ENCODE data around the gene SLC7A10. TPM values are rescaled to one million over a fixed set of nuclear protein-coding genes. Genes with fewer than 3 reads are reported as not detected.

SLC7A10 gene
- total RNA-seq, 2 donors from 2014 or later, result 0.78 to 5.3 TPM

GRCh38 chr19:33267706-33268105, 42.1 kb upstream of the SLC7A10 start:
- no peaks in the 10 kb centered on the region for H3K4me1 ChIP-seq
- H3K9me3 ChIP-seq, result no peaks in the 10 kb centered on the region
- H3K4me3 ChIP-seq, result no peak overlapping the region
- intact Hi-C loops (cut with DNase I), result no loop called here
- 65 to 69% methylated on average over 11 to 14 of the region's 14 CpGs for WGBS, 2 donors
- no peak for ATAC-seq
- no peaks in the 10 kb centered on the region for H3K36me3 ChIP-seq (replicated peaks in 1 of 2; ENCODE audit: insufficient read depth in 1 of 2, low read depth in 2 of 2)
- DNase-seq, result no peak
- TF ChIP-seq CTCF (IDR thresholded peaks at IDR 0.05), result no peak
- TF ChIP-seq POLR2A (IDR thresholded peaks at IDR 0.05), result no peak
- no peak overlapping the region for H3K27ac ChIP-seq
- H3K27me3 ChIP-seq, result no peaks in the 10 kb centered on the region

GRCh38 chr19:33266974-33267484, 41.4 kb upstream of the SLC7A10 start:
- WGBS, 2 donors, result 70 to 89% methylated on average over 16 to 20 of the region's 20 CpGs
- no peak overlapping the region for H3K27ac ChIP-seq
- no peaks in the 10 kb centered on the region for H3K36me3 ChIP-seq (replicated peaks in 1 of 2; ENCODE audit: insufficient read depth in 1 of 2, low read depth in 2 of 2)
- no peak overlapping the region for H3K4me3 ChIP-seq
- no peaks in the 10 kb centered on the region for H3K4me1 ChIP-seq
- ATAC-seq (no peak), DNase-seq (no peak)
- TF ChIP-seq POLR2A (IDR thresholded peaks at IDR 0.05) (no peak), CTCF (IDR thresholded peaks at IDR 0.05) (no peak)
- intact Hi-C loops (cut with DNase I), result no loop called here
- no peaks in the 10 kb centered on the region for H3K9me3 ChIP-seq
- no peaks in the 10 kb centered on the region for H3K27me3 ChIP-seq

GRCh38 chr19:33264881-33265445, 39.3 kb upstream of the SLC7A10 start:
- Histone ChIP-seq H3K4me3 (no peak overlapping the region), H3K9me3 (no peaks in the 10 kb centered on the region), H3K27me3 (no peaks in the 10 kb centered on the region), H3K36me3 (replicated peaks in 1 of 2; ENCODE audit: insufficient read depth in 1 of 2, low read depth in 2 of 2) (no peaks in the 10 kb centered on the region), H3K4me1 (no peaks in the 10 kb centered on the region), H3K27ac (no peak overlapping the region)
- no peak for DNase-seq
- no peak for TF ChIP-seq CTCF (IDR thresholded peaks at IDR 0.05)
- no peak for TF ChIP-seq POLR2A (IDR thresholded peaks at IDR 0.05)
- ATAC-seq, result no peak
- intact Hi-C loops (cut with DNase I), result no loop called here
- 83 to 100% methylated on average over 1 to 14 of the region's 14 CpGs for WGBS, 2 donors

- DNase-seq (no peak), ATAC-seq (no peak)
- intact Hi-C loops (cut with DNase I), result no loop called here
- no peak for TF ChIP-seq POLR2A (IDR thresholded peaks at IDR 0.05)
- no peak for TF ChIP-seq CTCF (IDR thresholded peaks at IDR 0.05)
- H3K36me3 ChIP-seq (replicated peaks in 1 of 2; ENCODE audit: insufficient read depth in 1 of 2, low read depth in 2 of 2), result no peaks in the 10 kb centered on the region
- H3K4me3 ChIP-seq, result no peak overlapping the region
- no peaks in the 10 kb centered on the region for H3K27me3 ChIP-seq
- no peaks in the 10 kb centered on the region for H3K4me1 ChIP-seq
- WGBS, 2 donors, result 70 to 71% methylated on average over 25 of the region's 25 CpGs
- H3K27ac ChIP-seq, result no peak overlapping the region
- H3K9me3 ChIP-seq, result no peaks in the 10 kb centered on the region
Measured at GRCh38 chr19:33263325-33264023, 37.8 kb upstream of the SLC7A10 start.
